Measurements from ENCODE around the gene AHI1. TPM values are rescaled to one million over a fixed set of nuclear protein-coding genes. Genes with fewer than 3 reads are reported as not detected.

Gene AHI1
- total RNA-seq, 6 experiments from 2014 or later, result 14.6 to 19.1 (median 17.0) TPM

DNA sequence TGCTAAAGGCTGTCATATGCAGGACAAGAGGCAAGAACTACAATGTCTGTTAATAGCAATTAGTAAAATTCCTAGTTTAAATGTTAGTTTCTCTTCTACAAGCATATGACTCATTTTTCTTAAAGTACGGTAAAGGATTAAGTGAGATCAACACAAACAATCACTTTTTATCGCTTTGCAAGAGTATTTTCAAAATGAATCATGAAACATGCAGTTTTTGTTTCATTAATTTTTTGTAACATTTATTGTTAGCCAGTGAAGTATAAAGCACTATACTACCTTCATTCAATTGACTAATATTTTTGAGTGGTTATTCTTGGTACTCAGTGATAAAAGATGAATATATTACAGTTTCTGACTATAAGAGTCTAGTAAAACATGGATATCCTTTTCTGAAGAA lies 138.6 kb downstream of the AHI1 start:
- Mint-ChIP-seq H3K4me3 (peak overlapping the region; percentile 80), H3K4me1 (ENCODE audit: low read depth) (peaks cover 52% of the 10 kb centered on the region), H3K27ac (peak overlapping the region; percentile 98), H3K27me3 (ENCODE audit: insufficient read depth) (no peaks in the 10 kb centered on the region), H3K36me3 (ENCODE audit: low read depth) (peaks cover 22% of the 10 kb centered on the region; the same call in 1 of the 2 replicates), H3K9me3 (peaks cover 6% of the 10 kb centered on the region)
- peak; percentile 59 for DNase-seq
- TF ChIP-seq, protein P1, sequence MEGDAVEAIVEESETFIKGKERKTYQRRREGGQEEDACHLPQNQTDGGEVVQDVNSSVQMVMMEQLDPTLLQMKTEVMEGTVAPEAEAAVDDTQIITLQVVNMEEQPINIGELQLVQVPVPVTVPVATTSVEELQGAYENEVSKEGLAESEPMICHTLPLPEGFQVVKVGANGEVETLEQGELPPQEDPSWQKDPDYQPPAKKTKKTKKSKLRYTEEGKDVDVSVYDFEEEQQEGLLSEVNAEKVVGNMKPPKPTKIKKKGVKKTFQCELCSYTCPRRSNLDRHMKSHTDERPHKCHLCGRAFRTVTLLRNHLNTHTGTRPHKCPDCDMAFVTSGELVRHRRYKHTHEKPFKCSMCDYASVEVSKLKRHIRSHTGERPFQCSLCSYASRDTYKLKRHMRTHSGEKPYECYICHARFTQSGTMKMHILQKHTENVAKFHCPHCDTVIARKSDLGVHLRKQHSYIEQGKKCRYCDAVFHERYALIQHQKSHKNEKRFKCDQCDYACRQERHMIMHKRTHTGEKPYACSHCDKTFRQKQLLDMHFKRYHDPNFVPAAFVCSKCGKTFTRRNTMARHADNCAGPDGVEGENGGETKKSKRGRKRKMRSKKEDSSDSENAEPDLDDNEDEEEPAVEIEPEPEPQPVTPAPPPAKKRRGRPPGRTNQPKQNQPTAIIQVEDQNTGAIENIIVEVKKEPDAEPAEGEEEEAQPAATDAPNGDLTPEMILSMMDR (IDR thresholded peaks at IDR 0.05), result no peak

DNA sequence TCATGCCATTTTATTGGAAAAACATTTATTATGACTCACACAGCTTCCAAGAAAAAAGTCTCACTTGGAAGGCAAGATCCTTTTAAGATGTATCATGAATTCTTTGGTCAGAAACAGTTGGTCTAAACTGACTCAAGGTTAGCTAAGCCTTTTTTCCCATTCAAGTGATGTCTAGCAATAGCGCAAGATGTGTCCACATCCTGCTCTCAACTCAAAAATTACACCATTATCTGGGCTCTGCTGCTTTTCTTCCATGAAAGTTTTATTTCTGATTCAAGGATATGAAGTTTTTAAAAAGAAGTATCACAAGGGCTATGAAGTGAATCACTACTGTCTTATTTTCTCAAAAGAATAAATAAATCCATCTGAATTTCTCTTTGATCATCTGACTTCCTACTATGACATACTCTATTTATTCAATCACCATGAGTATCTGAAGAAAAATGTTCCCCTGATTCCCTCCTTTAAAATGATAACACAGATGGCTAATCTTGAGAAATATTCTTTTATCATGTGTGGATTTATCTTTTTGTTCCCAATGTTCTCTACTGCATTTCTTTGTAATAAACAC lies 139.2 kb downstream of the AHI1 start:
- H3K4me3 Mint-ChIP-seq, result peak overlapping the region; percentile 80
- peaks cover 52% of the 10 kb centered on the region for H3K4me1 Mint-ChIP-seq (ENCODE audit: low read depth)
- peaks cover 22% of the 10 kb centered on the region; the same call in 1 of the 2 replicates for H3K36me3 Mint-ChIP-seq (ENCODE audit: low read depth)
- H3K9me3 Mint-ChIP-seq, result peaks cover 6% of the 10 kb centered on the region
- peak overlapping the region; percentile 98 for H3K27ac Mint-ChIP-seq
- H3K27me3 Mint-ChIP-seq (ENCODE audit: insufficient read depth), result no peaks in the 10 kb centered on the region
- TF ChIP-seq, protein P1 (IDR thresholded peaks at IDR 0.05), result no peak
- peak; percentile 94 for DNase-seq

DNA sequence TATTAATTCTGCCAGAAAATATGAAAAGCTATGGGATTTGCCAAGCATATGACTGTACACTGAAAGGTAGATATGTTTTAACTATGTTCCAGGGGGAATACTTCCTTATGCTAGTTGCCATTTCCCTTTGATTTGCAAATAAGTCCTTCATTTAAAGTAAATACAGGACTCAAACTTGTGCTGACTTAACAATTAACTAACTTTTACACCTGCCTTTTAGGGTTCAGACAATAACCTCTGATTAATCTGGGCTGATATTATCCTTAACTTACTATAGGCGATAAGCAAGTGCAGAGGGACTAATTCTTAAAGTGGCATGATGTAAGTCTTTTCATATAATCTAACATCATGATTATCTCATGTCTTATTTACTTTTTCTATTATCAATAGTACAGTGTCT lies 143.1 kb downstream of the AHI1 start:
- Mint-ChIP-seq H3K27ac (no peak overlapping the region), H3K36me3 (ENCODE audit: low read depth) (peaks cover 17% of the 10 kb centered on the region; the same call in 1 of the 2 replicates), H3K27me3 (ENCODE audit: insufficient read depth) (no peaks in the 10 kb centered on the region), H3K4me3 (no peak overlapping the region), H3K9me3 (no peaks in the 10 kb centered on the region), H3K4me1 (ENCODE audit: low read depth) (peaks cover 43% of the 10 kb centered on the region)
- no peak for DNase-seq
- TF ChIP-seq, protein P1 (IDR thresholded peaks at IDR 0.05), result no peak

DNA sequence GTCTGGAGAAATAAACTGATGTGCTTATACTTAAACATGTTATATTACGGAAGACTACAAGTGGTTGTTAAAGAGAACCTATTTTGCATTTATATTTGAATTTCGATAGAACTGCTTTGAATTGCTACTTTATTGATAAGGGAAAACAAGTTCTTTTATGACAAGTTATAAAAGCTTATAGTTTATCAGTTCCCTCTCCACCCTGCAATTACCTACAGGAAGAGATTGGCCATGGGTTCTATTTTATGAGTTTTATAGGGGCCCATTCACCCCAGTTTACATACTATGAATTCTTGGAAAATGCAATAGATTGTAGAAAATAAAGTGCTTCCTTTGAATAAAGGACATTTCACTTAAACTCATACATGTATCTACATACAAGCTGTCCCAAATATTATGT lies 144.4 kb downstream of the AHI1 start:
- TF ChIP-seq, protein P1 (IDR thresholded peaks at IDR 0.05), result no peak
- H3K36me3 Mint-ChIP-seq (ENCODE audit: low read depth), result peaks cover 17% of the 10 kb centered on the region; the same call in 1 of the 2 replicates
- no peak overlapping the region for H3K27ac Mint-ChIP-seq
- DNase-seq, result no peak
- H3K4me1 Mint-ChIP-seq (ENCODE audit: low read depth), result peaks cover 31% of the 10 kb centered on the region
- H3K27me3 Mint-ChIP-seq (ENCODE audit: insufficient read depth), result no peaks in the 10 kb centered on the region
- no peak overlapping the region for H3K4me3 Mint-ChIP-seq
- no peaks in the 10 kb centered on the region for H3K9me3 Mint-ChIP-seq

DNA sequence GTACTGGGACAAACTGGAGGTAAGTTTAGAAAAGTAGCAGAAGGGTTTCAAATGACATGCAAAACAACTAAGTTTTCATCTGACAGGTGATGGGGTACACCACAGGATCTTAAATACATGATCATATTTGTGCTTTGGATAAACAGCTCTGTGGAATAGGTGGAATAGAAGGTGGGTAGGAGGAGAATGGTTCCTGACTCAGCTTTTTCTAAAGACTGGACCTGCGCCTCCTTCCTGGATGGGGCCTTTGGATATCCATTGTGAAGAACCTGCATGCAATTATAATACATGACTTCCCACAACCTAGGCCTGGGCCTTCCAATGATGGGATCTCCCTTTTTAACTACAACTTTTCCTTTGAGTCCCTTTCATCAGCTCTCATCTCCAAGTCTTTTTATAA lies 145.9 kb downstream of the AHI1 start:
- H3K27me3 Mint-ChIP-seq (ENCODE audit: insufficient read depth), result no peaks in the 10 kb centered on the region

More for the DNA sequence above, 145.9 kb downstream of the AHI1 start:
- no peak for DNase-seq
- Mint-ChIP-seq H3K27ac (no peak overlapping the region), H3K9me3 (no peaks in the 10 kb centered on the region), H3K36me3 (ENCODE audit: low read depth) (peaks cover 17% of the 10 kb centered on the region; the same call in 1 of the 2 replicates), H3K4me1 (ENCODE audit: low read depth) (peaks cover 35% of the 10 kb centered on the region), H3K4me3 (no peak overlapping the region)
- TF ChIP-seq, protein P1 (IDR thresholded peaks at IDR 0.05), result no peak
